ENCODE measurements around the gene SH3D21.

- TF ChIP-seq, protein P1, sequence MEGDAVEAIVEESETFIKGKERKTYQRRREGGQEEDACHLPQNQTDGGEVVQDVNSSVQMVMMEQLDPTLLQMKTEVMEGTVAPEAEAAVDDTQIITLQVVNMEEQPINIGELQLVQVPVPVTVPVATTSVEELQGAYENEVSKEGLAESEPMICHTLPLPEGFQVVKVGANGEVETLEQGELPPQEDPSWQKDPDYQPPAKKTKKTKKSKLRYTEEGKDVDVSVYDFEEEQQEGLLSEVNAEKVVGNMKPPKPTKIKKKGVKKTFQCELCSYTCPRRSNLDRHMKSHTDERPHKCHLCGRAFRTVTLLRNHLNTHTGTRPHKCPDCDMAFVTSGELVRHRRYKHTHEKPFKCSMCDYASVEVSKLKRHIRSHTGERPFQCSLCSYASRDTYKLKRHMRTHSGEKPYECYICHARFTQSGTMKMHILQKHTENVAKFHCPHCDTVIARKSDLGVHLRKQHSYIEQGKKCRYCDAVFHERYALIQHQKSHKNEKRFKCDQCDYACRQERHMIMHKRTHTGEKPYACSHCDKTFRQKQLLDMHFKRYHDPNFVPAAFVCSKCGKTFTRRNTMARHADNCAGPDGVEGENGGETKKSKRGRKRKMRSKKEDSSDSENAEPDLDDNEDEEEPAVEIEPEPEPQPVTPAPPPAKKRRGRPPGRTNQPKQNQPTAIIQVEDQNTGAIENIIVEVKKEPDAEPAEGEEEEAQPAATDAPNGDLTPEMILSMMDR (IDR thresholded peaks at IDR 0.05; ENCODE audit: low read length) = no peak
- TF ChIP-seq EZH2phosphoT487 (IDR thresholded peaks at IDR 0.05; ENCODE audit: low read length) (no peak), EZH2 (optimal IDR thresholded peaks at IDR 0.05; ENCODE audit: low read depth, low read length) (no peak)
Measured at GRCh38 chr1:36339615-36340014, 33.4 kb downstream of the SH3D21 start.
